K562 (cell line): ENCODE results near the gene TFPI. TPM values are rescaled to one million over a fixed set of nuclear protein-coding genes. Genes with fewer than 3 reads are reported as not detected.

ENCODE experiments used
- ADNP ChIP-seq: fragments of 200-800 bp; sonication (Bioruptor generic); IDR thresholded peaks from 2 replicates; pipeline ENCODE4 v1.6.1; 2016; ENCODE audit warnings: missing genetic modification characterization, missing compliant biosample characterization
- CBFA2T2 ChIP-seq: fragments of 450-650 bp; conservative IDR thresholded peaks from 2 replicates; pipeline ENCODE4 v1.6.1; 2017; ENCODE audit warnings: mild to moderate bottlenecking
- CBFA2T3 ChIP-seq: fragments of 450-650 bp; IDR thresholded peaks from 2 replicates; pipeline ENCODE4 v1.6.1; 2017
- CC2D1A ChIP-seq: fragments of 450-650 bp; IDR thresholded peaks from 2 replicates; pipeline ENCODE4 v1.6.1; 2017; ENCODE audit warnings: mild to moderate bottlenecking
- ESRRB ChIP-seq: fragments of 250-450 bp; sonication (Bioruptor Pico); IDR thresholded peaks from 2 replicates; pipeline ENCODE4 v1.5.0; 2020; ENCODE audit warnings: mild to moderate bottlenecking, moderate library complexity, borderline replicate concordance
- HNRNPLL ChIP-seq: fragments of 200-400 bp; formaldehyde crosslinking; IDR thresholded peaks from 2 replicates; pipeline ENCODE4 v1.6.1; 2017; ENCODE audit warnings: low read length, low read depth, mild to moderate bottlenecking; ENCODE audit not compliant: poor library complexity, severe bottlenecking
- JUND ChIP-seq, 2 experiments: IDR thresholded peaks; 2 replicates in 1 of 2; 3 replicates in 1 of 2; pipeline ENCODE4 v1.6.1; 2011; ENCODE audit warnings: borderline replicate concordance in 2 of 2, low read depth in 2 of 2, low read length in 2 of 2, improper control_type of control experiment in 1 of 2, missing biosample characterization in 1 of 2, missing genetic modification characterization in 1 of 2, missing genetic modification reagents in 1 of 2
- SMC3 ChIP-seq: conservative IDR thresholded peaks from 2 replicates; pipeline ENCODE4 v1.6.1; 2011; ENCODE audit warnings: low read depth, low read length, improper control_type of control experiment; ENCODE audit not compliant: insufficient read depth
- SP2 ChIP-seq: IDR thresholded peaks from 2 replicates; pipeline ENCODE4 v1.6.1; 2011; ENCODE audit warnings: mild to moderate bottlenecking, low read depth, low read length, moderate library complexity; ENCODE audit not compliant: poor library complexity, severe bottlenecking; ENCODE audit errors: extremely low read depth
- STAG1 ChIP-seq: sonication (generic); formaldehyde crosslinking; IDR thresholded peaks from 2 replicates; pipeline ENCODE4 v1.5.0; 2020; ENCODE audit warnings: missing genetic modification reagents, borderline replicate concordance
- TAF9B ChIP-seq: fragments of 450-650 bp; IDR thresholded peaks from 2 replicates; pipeline ENCODE4 v1.6.1; 2018; ENCODE audit warnings: mild to moderate bottlenecking; ENCODE audit not compliant: partially characterized antibody
- TEAD4 ChIP-seq, 2 experiments: sonication (generic) in 1 of 2; formaldehyde crosslinking in 1 of 2; IDR thresholded peaks; 2 replicates each; pipeline versions ENCODE4 v1.6.1 to v1.8.0; 2012 to 2022; ENCODE audit warnings: borderline replicate concordance in 1 of 2, inconsistent platforms in 1 of 2, low read length in 1 of 2, mild to moderate bottlenecking in 1 of 2, missing genetic modification reagents in 1 of 2
- TRIM24 ChIP-seq, 2 experiments: fragments of 450-650 bp; IDR thresholded peaks; 2 replicates each; pipeline ENCODE4 v1.6.1; 2016
- XRCC3 ChIP-seq: fragments of 450-650 bp; IDR thresholded peaks from 2 replicates; pipeline ENCODE4 v1.6.1; 2017; ENCODE audit warnings: mild to moderate bottlenecking, moderate library complexity
- ZNF121 ChIP-seq: sonication (generic); formaldehyde crosslinking; conservative IDR thresholded peaks from 2 replicates; pipeline ENCODE4 v1.8.0; 2022; ENCODE audit warnings: missing genetic modification reagents
- ZNF232 ChIP-seq: sonication (generic); formaldehyde crosslinking; IDR thresholded peaks from 2 replicates; pipeline ENCODE4 v1.8.0; 2022; ENCODE audit warnings: mild to moderate bottlenecking, missing genetic modification reagents
- ZNF41 ChIP-seq: fragments of 250-450 bp; sonication (Bioruptor Pico); conservative IDR thresholded peaks from 2 replicates; pipeline ENCODE4 v1.4.0; 2020; ENCODE audit warnings: mild to moderate bottlenecking
- polyA plus RNA-seq, 8 experiments: library from polyadenylated mRNA; depleted of rRNA in 4 of 8; stranded (reverse) in 5 of 8; unstranded in 3 of 8; fragments of >200 nt; fragmentation: Nextera tagmentation in 2 of 8; fragmentation: Illumina TruSeq in 1 of 8; extraction: Ambion mirVana in 2 of 8; extraction: Trizol in 1 of 8; gene quantifications; 2 replicates each; pipeline versions ENCODE4 v1.2.1 to v1.2.3, GENCODE V29; 2011 to 2014; ENCODE audit warnings: inconsistent platforms in 1 of 8, missing spikeins in 1 of 8
- total RNA-seq, 7 experiments: library from RNA; depleted of rRNA in 6 of 7; stranded (reverse); fragments of >200 nt in 6 of 7; fragmentation: Illumina TruSeq in 2 of 7; extraction: Trizol in 2 of 7; gene quantifications; 2 replicates each; pipeline versions ENCODE4 v1.2.1 to v1.2.3, GENCODE V29; 2011 to 2021; ENCODE audit warnings: low replicate concordance in 1 of 7
- TF ChIP-seq, protein P1 (sequence below): fragments of 250-450 bp; sonication (Bioruptor Pico); IDR thresholded peaks from 2 replicates; pipeline ENCODE4 v1.4.0; 2020; ENCODE audit warnings: mild to moderate bottlenecking, moderate library complexity
- TF ChIP-seq, protein P2 (sequence below): fragments of 450-650 bp; formaldehyde crosslinking; IDR thresholded peaks from 2 replicates; pipeline ENCODE4 v1.4.0; 2020; ENCODE audit warnings: mild to moderate bottlenecking, moderate library complexity
- TF ChIP-seq, protein P3 (sequence below): sonication (generic); formaldehyde crosslinking; IDR thresholded peaks from 2 replicates; pipeline ENCODE4 v1.8.1; 2023; ENCODE audit warnings: mild to moderate bottlenecking, missing genetic modification reagents
- TF ChIP-seq, protein P4 (sequence below), 2 experiments: IDR thresholded peaks in 1 of 2; conservative IDR thresholded peaks in 1 of 2; 2 replicates each; pipeline ENCODE4 v1.6.1; 2016; ENCODE audit warnings: low read depth in 2 of 2, mild to moderate bottlenecking in 1 of 2, missing compliant biosample characterization in 1 of 2, missing genetic modification characterization in 1 of 2, moderate library complexity in 1 of 2

Gene TFPI
- total and polyA plus RNA-seq, 9 of the 15 experiments (the other 6 are each of a cell fraction or from before 2014, with no cell fraction given) = 53.5 to 219 (median 100) TPM

DNA sequence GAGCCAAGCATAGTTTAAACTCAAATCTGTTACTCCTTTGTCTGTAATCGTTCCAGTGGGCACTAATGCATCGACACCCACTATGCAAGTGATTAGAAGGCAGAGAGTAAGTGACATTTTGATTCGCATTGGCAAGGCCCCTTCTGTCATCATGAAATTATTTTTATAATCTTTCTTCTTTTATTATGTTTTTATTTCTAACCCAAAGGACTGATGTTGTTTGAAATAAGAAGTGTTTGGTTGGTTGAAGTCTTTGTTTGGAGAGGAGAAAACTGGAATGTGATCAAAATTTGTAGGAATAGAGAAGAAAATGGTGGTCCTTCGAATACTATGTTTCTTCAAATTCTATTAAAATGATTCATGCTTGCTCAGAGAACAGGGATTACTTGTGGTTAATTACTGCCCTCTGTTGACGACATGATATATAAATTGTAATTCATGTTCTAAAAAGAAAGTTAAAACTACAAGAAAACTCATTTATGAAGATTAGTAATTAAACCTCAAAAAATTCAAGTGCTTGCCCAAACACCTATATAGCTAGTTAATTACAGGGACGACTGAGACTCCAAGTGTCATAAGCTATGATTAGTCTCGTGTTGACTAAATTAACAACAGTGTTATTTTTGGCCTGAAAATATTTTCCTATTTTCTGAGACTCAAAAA is 26.4 kb upstream of the TFPI start (continued):
- TF ChIP-seq, protein P1, sequence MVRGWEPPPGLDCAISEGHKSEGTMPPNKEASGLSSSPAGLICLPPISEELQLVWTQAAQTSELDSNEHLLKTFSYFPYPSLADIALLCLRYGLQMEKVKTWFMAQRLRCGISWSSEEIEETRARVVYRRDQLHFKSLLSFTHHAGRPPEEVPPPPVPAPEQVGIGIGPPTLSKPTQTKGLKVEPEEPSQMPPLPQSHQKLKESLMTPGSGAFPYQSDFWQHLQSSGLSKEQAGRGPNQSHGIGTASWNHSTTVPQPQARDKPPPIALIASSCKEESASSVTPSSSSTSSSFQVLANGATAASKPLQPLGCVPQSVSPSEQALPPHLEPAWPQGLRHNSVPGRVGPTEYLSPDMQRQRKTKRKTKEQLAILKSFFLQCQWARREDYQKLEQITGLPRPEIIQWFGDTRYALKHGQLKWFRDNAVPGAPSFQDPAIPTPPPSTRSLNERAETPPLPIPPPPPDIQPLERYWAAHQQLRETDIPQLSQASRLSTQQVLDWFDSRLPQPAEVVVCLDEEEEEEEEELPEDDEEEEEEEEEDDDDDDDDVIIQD (CRISPR knock-in tag) = no peak
- TF ChIP-seq CBFA2T2 = no peak
- TF ChIP-seq ZNF232 = no peak
- TF ChIP-seq, protein P2, sequence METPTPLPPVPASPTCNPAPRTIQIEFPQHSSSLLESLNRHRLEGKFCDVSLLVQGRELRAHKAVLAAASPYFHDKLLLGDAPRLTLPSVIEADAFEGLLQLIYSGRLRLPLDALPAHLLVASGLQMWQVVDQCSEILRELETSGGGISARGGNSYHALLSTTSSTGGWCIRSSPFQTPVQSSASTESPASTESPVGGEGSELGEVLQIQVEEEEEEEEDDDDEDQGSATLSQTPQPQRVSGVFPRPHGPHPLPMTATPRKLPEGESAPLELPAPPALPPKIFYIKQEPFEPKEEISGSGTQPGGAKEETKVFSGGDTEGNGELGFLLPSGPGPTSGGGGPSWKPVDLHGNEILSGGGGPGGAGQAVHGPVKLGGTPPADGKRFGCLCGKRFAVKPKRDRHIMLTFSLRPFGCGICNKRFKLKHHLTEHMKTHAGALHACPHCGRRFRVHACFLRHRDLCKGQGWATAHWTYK (CRISPR knock-in tag) = no peak
- TF ChIP-seq JUND (IDR thresholded peaks at IDR 0.05; ENCODE audit: borderline replicate concordance, low read depth, low read length) = peak; percentile 90
- peak; percentile 91; the same call in 2 of the 3 replicates for TF ChIP-seq JUND (tag; IDR thresholded peaks at IDR 0.05; ENCODE audit: borderline replicate concordance, low read depth, low read length)
- no peak for TF ChIP-seq ZNF41
- TF ChIP-seq CBFA2T3 = no peak
- TF ChIP-seq TRIM24 (IDR thresholded peaks at IDR 0.05) = no peak
- TF ChIP-seq ZNF121 (CRISPR knock-in tag) = no peak
- peak; percentile 90 for TF ChIP-seq CC2D1A
- no peak for TF ChIP-seq XRCC3
- TF ChIP-seq, protein P3, sequence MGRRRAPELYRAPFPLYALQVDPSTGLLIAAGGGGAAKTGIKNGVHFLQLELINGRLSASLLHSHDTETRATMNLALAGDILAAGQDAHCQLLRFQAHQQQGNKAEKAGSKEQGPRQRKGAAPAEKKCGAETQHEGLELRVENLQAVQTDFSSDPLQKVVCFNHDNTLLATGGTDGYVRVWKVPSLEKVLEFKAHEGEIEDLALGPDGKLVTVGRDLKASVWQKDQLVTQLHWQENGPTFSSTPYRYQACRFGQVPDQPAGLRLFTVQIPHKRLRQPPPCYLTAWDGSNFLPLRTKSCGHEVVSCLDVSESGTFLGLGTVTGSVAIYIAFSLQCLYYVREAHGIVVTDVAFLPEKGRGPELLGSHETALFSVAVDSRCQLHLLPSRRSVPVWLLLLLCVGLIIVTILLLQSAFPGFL (CRISPR knock-in tag) = no peak
- no peak for TF ChIP-seq STAG1 (CRISPR knock-in tag)
- no peak for TF ChIP-seq TAF9B
- 0 out of 2 replicates have a peak, but pooled peaks have one; percentile 19 for TF ChIP-seq ADNP (tag)
- peak; percentile 80 for TF ChIP-seq TEAD4 (IDR thresholded peaks at IDR 0.05; ENCODE audit: low read length)
- no peak for TF ChIP-seq TEAD4 (CRISPR knock-in tag; IDR thresholded peaks at IDR 0.05; ENCODE audit: borderline replicate concordance)
- TF ChIP-seq SMC3 = peak; percentile 68
- TF ChIP-seq SP2 = no peak
- no peak for TF ChIP-seq ESRRB (CRISPR knock-in tag)
- TF ChIP-seq HNRNPLL = no peak
- TF ChIP-seq, protein P4, sequence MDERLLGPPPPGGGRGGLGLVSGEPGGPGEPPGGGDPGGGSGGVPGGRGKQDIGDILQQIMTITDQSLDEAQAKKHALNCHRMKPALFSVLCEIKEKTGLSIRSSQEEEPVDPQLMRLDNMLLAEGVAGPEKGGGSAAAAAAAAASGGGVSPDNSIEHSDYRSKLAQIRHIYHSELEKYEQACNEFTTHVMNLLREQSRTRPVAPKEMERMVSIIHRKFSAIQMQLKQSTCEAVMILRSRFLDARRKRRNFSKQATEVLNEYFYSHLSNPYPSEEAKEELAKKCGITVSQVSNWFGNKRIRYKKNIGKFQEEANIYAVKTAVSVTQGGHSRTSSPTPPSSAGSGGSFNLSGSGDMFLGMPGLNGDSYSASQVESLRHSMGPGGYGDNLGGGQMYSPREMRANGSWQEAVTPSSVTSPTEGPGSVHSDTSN (CRISPR knock-in tag; IDR thresholded peaks at IDR 0.05; ENCODE audit: low read depth) = no peak
- TF ChIP-seq, protein P4 (tag; conservative IDR thresholded peaks at IDR 0.05; ENCODE audit: low read depth) = peak; percentile 48; the same call in 1 of the 2 replicates
